Stimulated activated CD8-positive, alpha-beta memory T cell treated with anti-CD3 and anti-CD28 coated beads, Interleukin-7, amount 100 ng/mL, for 24 hours (primary cell): Measurements from ENCODE around the gene SELENOW.
"Not testable (repeated sequence)": the region's sequence is repeated elsewhere in the genome, so short reads cannot be mapped to it uniquely, and the experiment has no call there.

Experiments
- DNase-seq: peaks from one replicate; pipeline ENCODE4 v3.0.0-alpha.2; 2020; ENCODE audit warnings: low read depth

SELENOW gene

GRCh38 chr19:47786566-47786965 is 8.1 kb downstream of the SELENOW start:
- DNase-seq: no peak

GRCh38 chr19:47787307-47787706 is 8.8 kb downstream of the SELENOW start:
- DNase-seq: not testable (repeated sequence)

GRCh38 chr19:47789811-47790210 is 11.3 kb downstream of the SELENOW start:
- not testable (repeated sequence) for DNase-seq

GRCh38 chr19:47790398-47790814 is 11.9 kb downstream of the SELENOW start:
- DNase-seq: peak; percentile 86

GRCh38 chr19:47792616-47793015 is 14.1 kb downstream of the SELENOW start:
- no peak for DNase-seq

DNA sequence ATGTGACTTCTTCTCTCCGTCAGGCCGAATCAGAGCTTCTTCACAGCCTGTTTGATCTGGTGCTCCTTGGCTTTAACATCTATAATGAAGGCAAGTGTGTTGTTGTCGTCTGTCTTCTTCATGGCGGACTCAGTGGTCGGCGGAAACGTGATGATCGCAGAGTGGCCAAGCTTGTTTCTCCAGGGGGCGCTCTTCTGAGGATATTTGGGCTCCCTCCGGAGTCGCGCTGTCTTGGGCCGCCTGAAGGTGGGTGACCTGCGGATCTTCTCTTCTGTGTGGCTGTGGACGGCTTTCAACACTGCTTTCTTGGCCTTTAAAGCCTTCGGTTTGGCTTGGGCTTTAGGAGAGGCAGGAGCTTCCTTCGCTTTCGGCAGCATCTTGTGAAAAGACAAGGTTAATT is 16.0 kb downstream of the SELENOW start:
- DNase-seq: no peak

DNA sequence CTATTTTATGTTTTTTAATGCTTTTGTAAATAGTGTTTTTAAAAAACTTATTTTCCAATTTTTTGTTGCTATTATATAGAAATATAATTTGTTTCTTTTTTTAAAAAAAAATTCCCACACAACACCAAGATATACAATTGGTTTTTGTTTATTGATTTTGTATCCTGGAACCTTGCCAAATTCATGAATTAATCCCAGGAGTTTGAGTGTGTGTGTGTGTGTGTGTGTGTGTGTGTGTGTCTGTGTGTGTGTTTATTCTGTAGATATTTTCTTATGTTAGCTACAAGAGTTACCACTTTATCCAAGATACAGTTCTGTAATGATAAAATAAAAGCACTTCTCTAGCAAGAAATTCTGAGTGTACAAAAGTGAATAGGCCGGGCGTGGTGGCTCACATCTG is 18.3 kb downstream of the SELENOW start:
- no peak for DNase-seq

GRCh38 chr19:47797996-47798903 is 19.7 kb downstream of the SELENOW start:
- DNase-seq: no peak

DNA sequence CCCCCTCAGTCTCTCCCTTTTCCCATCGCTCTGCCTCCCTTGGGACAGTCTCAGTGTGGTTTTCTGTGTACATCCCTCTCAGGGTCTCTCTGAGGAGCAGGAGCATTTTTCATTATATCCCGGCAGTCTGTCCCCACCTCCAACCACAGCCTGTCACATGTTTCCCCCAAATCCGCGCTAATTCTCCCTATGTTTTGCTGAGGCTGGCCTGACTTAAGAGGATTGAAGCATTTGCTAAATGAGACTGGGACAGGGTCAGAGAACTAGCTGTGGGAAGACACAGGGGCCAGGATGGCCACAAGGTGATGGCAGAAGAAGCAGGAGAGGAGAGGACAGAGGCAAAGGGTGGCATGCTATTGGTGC is 20.4 kb downstream of the SELENOW start:
- DNase-seq: no peak

- DNase-seq: no peak
Observed at GRCh38 chr19:47801270-47801669, 22.8 kb downstream of the SELENOW start.

DNA sequence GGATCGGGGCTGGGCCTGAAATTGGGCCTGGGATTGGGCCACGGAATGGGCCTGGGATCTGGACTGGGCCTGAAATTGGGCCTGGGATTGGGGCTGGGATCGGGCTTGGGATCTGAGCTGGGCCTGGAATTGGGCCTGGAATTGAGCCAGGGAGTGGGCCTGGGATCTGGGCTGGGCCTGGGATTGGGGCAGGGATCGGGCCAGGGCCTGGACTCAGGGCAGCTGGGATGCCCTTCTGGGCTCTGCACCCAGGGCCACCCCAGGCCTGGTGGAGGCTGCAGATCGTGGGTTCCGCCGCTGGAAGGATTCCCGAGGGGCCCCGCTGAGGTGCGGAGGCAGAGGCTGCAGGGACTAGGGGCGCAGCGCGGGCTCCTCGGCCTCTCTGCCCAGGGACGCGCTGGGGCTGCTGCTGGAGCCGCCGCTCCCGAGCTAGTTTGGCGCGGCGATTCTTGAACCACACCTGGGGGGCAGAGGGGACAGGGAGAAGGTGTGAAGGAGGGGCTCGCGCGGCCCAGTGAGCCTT is 24.1 kb downstream of the SELENOW start:
- no peak for DNase-seq

GRCh38 chr19:47803148-47803547 is 24.6 kb downstream of the SELENOW start:
- DNase-seq: not testable (repeated sequence)

GRCh38 chr19:47803671-47804070 is 25.2 kb downstream of the SELENOW start:
- not testable (repeated sequence) for DNase-seq

- DNase-seq: not testable (repeated sequence)
Observed at GRCh38 chr19:47804451-47804850, 25.9 kb downstream of the SELENOW start, which contains the start of gene TPRX1. TPRX1 (minus strand) TSS chr19:47804551; CDS start chr19:47804539, 12 bp downstream.

GRCh38 chr19:47805313-47805712 is 26.8 kb downstream of the SELENOW start:
- no peak for DNase-seq

DNA sequence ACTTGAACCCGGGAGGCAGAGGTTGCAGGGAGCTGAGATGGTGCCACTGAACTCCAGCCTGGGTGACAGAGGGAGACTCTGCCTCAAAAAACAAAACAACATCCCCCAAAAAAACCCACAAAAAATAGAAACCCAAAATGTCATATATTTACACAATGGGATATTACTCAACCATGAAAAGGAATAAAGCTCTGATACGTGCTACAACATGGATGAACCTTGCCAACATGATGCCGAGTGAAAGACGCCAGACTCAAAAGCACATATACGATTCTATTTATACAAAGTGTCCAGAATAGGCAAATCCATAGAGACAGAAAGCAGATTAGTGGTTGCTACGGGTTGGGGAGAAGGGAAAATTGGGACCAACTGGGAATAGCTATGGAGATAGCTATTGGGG is 27.9 kb downstream of the SELENOW start:
- DNase-seq: no peak

- DNase-seq: peak; percentile 74
Observed at GRCh38 chr19:47813304-47813994, 34.9 kb downstream of the SELENOW start.

- no peak for DNase-seq
Observed at GRCh38 chr19:47813995-47814328, 35.5 kb downstream of the SELENOW start.

DNA sequence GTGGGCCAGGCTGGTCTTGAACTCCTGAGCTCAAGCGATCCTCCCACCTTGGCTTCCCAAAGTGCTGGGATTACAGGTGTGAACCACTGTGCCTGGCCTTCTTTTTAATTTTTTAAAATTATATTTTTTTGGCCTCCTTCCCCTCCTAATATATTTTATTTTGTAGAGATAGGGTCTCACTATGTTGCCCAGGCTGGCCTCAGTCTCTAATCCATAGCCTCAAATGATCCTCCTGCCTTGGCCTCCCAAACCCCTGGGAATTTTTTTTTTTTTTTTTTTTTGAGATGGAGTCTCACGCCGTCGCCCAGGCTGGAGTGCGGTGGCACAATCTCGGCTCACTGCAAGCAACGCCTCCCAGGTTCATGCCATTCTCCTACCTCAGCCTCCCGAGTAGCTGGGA is 37.8 kb downstream of the SELENOW start:
- not testable (repeated sequence) for DNase-seq

DNA sequence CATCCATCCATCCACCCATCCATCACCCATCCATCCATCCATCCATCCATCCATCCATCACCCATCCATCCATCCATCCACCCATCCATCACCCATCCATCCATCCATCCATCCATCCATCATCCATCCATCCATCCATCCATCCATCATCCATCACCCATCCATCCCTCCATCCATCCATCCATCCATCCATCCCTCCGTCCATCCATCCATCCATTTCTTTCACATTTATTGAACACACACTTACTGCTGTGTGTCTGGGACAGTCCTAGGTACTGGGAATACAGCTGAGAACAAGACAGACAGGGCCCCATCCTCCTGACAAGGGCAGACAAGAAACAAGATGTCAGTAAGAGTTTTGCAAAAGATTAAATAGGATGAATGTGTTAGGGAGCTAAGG is 39.7 kb downstream of the SELENOW start:
- DNase-seq: not testable (repeated sequence)

DNA sequence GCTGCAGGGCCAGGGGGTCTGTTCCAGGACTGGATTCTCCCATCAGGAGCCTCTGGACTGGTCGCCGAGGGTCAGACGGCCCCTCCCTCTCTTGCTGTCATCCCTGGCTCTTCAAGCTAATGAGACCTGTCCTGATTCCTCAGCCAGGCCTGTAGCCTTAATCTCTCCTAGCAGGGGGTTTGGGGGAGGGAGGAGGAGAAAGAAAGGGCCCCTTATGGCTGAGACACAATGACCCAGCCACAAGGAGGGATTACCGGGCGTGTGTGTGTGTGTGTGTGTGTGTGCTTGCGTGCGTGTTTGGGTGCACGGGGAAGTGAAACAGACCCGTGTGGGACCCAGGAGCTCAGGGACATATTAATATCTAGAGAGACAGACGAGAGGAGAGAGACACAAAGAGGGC is 41.4 kb downstream of the SELENOW start:
- DNase-seq: no peak

- no peak for DNase-seq
Observed at GRCh38 chr19:47820410-47820809, 41.9 kb downstream of the SELENOW start.

DNA sequence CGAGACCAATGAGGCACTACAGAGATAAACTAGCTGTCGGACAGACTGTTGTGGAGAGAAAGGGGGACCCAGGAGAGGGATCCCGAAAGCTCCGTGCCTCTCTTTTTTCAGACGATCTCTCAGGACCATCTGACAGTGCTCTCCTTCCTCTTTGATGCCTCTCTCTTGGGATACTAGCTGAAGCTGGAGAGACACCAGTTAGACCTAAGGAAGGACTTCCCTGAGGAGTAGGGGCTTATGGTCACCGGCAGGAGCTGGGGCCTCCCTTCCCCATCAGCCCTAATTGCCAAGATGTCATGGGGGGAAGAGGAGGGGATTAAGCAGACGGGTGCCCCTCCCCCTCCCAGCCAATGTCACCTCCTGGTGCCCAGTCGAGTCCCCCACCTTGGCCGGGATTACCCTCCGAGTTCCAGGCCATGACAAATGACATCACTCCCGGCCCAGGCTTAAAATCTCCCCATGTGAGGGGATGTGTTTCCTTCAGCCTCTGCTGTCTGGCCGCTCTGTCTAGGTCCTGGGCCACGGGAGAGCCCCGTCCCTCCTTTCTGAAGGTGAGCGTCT is 43.0 kb downstream of the SELENOW start, which contains the start of gene CRX:
Gene CRX, plus strand, starts transcription at position 478 of the 561 bp plus-strand sequence. CDS start 12,507 bp downstream, outside the sequence.
- no peak for DNase-seq
